Body of pancreas (tissue), 4 donors: ENCODE results near the gene NBPF1. TPM values are rescaled to one million over a fixed set of nuclear protein-coding genes. Genes with fewer than 3 reads are reported as not detected.
"Not testable (repeated sequence)": the region's sequence is repeated elsewhere in the genome, so short reads cannot be mapped to it uniquely, and the experiment has no call there.

Source experiments
- ATAC-seq: fragments of 150-250 bp; one replicate; pipeline ENCODE4 v1.9.1; 2016
- DNase-seq, 4 donors: peaks; one replicate each; pipeline ENCODE4 v3.0.0-alpha.2; 2019
- H3K27ac ChIP-seq, 4 donors: fragments of 200-600 bp; sonication (generic); 1 replicate in 3 of 4; 2 replicates in 1 of 4; pipeline versions ENCODE4 v1.5.1 to v1.6.1; 2016 to 2019; ENCODE audit warnings: mild to moderate bottlenecking in 1 of 4, mixed read lengths in 1 of 4, moderate library complexity in 1 of 4
- H3K27me3 ChIP-seq, 2 donors: fragments of 200-600 bp; sonication (generic); one replicate each; pipeline ENCODE4 v1.6.0; 2016; ENCODE audit warnings: mild to moderate bottlenecking in 1 of 2
- H3K36me3 ChIP-seq, 2 donors: fragments of 200-600 bp; sonication (generic); replicated peaks in 1 of 2; 2 replicates each; pipeline ENCODE4 v1.5.1; 2016; ENCODE audit warnings: low read depth in 2 of 2; ENCODE audit not compliant: insufficient read depth in 1 of 2
- H3K4me1 ChIP-seq: fragments of 200-600 bp; sonication (generic); one replicate; pipeline ENCODE4 v1.6.0; 2016
- H3K4me3 ChIP-seq, 2 donors: fragments of 200-600 bp; sonication (generic); 1 replicate in 1 of 2; 2 replicates in 1 of 2; pipeline ENCODE4 v1.5.1; 2016 to 2019
- H3K9me3 ChIP-seq, 3 donors: fragments of 200-600 bp; sonication (generic); 1 replicate in 2 of 3; 2 replicates in 1 of 3; pipeline ENCODE4 v1.5.1; 2016
- POLR2A ChIP-seq, 3 donors: fragments of 450-650 bp; IDR thresholded peaks; one replicate each; pipeline ENCODE4 v1.6.1; 2016; ENCODE audit warnings: antibody characterized with exemption in 3 of 3, mild to moderate bottlenecking in 2 of 3
- WGBS, 2 donors: methylation state at CpG; one replicate each; pipeline ENCODE4 v1.1.5; 2017; 5-methylcytosine and 5-hydroxymethylcytosine counted together
- intact Hi-C: fragments of 100-400 bp; cut with DNase I; formaldehyde crosslinking; loops from one replicate; pipeline ENCODE4 v1.15.1; 2023
- total RNA-seq, 2 donors: library from RNA; depleted of rRNA; stranded (reverse); fragments of >200 nt; gene quantifications; one replicate each; pipeline ENCODE4 v1.1.0, GENCODE V29; 2016
- TF ChIP-seq, protein P1 (sequence below), 7 experiments: fragments of 450-650 bp in 4 of 7; fragments of 200-600 bp in 3 of 7; sonication (generic) in 3 of 7; IDR thresholded peaks; one replicate each; pipeline ENCODE4 v1.5.1; 2016 to 2019; ENCODE audit warnings: antibody characterized with exemption in 7 of 7

The NBPF1 gene
- total RNA-seq, 2 donors from 2014 or later: 22.3 to 41.5 TPM

DNA sequence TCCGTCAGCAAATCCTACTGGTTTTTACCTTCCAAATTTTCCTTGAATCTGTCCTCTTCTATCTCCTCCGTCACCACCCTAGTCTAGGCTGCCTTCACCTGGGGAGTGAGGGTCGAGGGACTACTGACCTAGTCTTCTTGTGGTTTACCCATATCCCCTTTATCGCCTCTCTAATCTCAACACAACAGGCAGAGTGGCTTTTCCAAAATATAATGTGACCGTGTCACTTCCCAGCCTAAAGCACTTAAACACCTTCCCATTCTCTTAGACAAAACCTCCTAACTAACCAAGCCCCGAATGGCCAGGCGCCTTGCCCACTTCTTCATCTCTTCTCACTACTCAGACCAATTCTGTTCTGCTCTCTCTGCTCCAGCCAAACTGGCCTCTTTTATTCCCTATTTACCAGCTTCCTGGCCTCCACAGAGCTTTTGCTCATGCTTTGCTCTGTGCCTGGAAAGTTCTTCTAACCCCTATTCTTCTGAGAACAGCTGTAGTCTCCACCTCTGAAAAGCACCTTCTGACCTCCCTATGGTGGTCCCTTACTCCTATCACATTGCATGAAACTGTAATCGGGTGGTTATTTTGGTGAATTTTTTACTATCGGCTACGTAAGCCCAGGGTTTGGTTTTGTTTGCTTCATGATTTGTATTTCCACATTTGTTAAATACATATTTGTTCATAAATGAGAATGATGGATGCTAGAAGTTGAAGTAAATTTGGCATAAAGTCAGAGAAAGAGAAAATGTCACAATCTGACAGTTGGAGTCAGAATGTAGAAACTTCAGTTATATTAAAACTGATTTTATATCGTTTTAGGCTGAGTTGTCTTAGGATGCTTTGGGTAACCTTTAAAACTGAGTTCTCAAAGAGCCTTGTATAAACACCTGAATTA is 1.2 kb upstream of the NBPF1 start:
- no peak for TF ChIP-seq POLR2A (IDR thresholded peaks at IDR 0.05)
- TF ChIP-seq, protein P1, sequence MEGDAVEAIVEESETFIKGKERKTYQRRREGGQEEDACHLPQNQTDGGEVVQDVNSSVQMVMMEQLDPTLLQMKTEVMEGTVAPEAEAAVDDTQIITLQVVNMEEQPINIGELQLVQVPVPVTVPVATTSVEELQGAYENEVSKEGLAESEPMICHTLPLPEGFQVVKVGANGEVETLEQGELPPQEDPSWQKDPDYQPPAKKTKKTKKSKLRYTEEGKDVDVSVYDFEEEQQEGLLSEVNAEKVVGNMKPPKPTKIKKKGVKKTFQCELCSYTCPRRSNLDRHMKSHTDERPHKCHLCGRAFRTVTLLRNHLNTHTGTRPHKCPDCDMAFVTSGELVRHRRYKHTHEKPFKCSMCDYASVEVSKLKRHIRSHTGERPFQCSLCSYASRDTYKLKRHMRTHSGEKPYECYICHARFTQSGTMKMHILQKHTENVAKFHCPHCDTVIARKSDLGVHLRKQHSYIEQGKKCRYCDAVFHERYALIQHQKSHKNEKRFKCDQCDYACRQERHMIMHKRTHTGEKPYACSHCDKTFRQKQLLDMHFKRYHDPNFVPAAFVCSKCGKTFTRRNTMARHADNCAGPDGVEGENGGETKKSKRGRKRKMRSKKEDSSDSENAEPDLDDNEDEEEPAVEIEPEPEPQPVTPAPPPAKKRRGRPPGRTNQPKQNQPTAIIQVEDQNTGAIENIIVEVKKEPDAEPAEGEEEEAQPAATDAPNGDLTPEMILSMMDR (IDR thresholded peaks at IDR 0.05): no peak

DNA sequence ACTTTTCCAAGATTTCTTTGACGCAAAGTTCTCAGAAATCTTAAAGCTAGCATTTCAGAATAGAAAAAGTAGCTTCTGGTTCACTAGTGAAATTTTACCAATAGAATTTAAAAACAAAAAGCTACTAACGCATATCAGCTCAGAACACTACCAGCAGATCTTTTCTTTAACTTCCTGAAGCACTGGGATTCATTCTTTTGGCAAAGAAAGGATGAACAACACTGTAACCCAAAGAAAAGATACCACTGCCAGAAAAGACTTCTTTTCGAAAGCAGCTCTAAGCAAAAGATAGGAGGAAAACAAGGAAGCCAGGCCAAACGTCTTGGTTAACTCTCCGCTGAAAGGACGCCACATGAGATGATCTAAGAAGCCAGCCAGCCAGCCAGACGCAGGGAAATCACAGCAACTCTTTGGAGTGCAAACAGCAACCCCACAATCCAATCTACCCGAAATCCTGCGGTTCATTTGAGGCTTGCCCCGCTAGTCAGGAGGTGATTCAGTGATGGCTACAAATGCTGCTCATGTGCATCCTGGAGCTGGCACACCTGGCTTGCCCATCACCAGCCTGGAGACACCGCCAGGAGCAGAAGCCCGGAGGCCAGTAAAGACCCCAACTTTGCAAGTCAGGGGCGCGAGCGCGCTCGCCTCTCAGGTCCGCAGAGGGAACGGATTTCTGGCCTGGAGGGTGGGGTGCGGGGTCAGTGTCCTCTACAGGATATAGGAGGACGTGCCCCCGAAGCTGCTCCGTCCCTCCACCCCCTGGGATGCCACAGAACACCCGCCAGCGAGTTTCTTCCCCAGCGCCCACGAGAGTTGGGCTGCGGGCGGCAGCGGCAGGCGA is 812 bp downstream of the NBPF1 start:
- Histone ChIP-seq H3K4me1 (peaks cover 28% of the 10 kb centered on the region), H3K4me3 (peak overlapping the region; percentile 64 to 71), H3K27me3 (no peaks in the 10 kb centered on the region), H3K9me3 (no peaks in the 10 kb centered on the region), H3K36me3 (no peaks in the 10 kb centered on the region), H3K27ac (peak overlapping the region; percentile 34 to 70 (median 62))
- ATAC-seq: peak; percentile 13
- intact Hi-C loops: no loop called here
- TF ChIP-seq, protein P1 (IDR thresholded peaks at IDR 0.05): no peak
- TF ChIP-seq POLR2A (IDR thresholded peaks at IDR 0.05): no peak
- 4 to 5% methylated on average over 31 of the region's 31 CpGs for whole genome bisulfite sequencing, 2 donors
- DNase-seq: peak; percentile 49 to 74 (median 68)

More for the DNA sequence above, 1.2 kb upstream of the NBPF1 start:
- Histone ChIP-seq H3K4me1 (peaks cover 19% of the 10 kb centered on the region), H3K27ac (no peak overlapping the region), H3K36me3 (peaks cover 0 to 4% of the 10 kb centered on the region in 2 donors), H3K27me3 (no peaks in the 10 kb centered on the region), H3K4me3 (no peak overlapping the region), H3K9me3 (no peaks in the 10 kb centered on the region)
- WGBS, 2 donors: 53 to 55% methylated on average over 11 of the region's 11 CpGs
- DNase-seq: peak in 3 of 4 donors; percentile 7 to 29 (median 28)
- no peak for ATAC-seq
- intact Hi-C loops: no loop called here

DNA sequence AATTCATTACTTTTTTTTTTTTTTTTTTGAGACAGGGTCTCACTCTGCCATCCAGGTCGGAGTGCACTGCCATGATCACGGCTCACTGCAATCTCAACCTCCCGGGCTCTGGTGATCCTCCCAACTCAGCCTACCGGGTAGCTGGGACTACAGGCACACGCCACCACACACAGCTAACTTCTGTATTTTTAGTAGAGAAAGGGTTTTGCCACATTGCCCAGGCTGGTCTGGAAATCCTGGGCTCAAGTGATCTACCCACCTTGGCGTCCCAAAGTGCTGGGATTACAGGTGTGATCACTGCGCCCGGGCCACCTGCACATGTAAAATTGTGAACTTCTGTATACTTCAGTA is 1.4 kb downstream of the NBPF1 start:
- H3K36me3 ChIP-seq, intact Hi-C loops, H3K27me3 ChIP-seq, H3K4me3 ChIP-seq, ATAC-seq, H3K9me3 ChIP-seq, H3K27ac ChIP-seq: not testable (repeated sequence)
- H3K4me1 ChIP-seq: peaks cover 28% of the 10 kb centered on the region
- DNase-seq: peak in 3 of 4 donors; percentile 18 to 26 (median 18)
- WGBS, 2 donors: 81 to 83% methylated on average over 8 of the region's 8 CpGs

DNA sequence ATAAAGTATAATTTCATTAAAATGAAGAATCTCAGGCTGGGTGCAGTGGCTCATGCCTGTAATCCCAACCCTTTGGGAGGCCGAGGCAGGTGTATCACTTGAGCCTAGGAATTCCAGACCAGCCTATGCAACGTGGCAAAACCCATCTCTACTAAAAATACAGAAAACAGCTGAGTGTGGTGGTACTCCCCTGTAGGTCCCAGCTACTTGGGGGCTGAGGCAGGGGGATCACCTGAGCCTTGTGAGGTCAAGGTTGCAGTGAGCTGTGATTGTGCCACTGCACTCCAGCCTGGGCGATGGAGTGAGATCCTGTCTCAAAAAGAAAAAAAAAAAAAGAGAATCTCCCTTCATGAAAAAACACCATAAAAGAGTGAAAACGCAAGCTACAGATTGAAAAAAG is 2.2 kb downstream of the NBPF1 start:
- intact Hi-C loops, H3K9me3 ChIP-seq, H3K4me3 ChIP-seq, H3K36me3 ChIP-seq, H3K27me3 ChIP-seq, H3K27ac ChIP-seq, ATAC-seq: not testable (repeated sequence)
- WGBS, 2 donors: 77 to 85% methylated on average over 4 of the region's 4 CpGs
- peak in 1 of 4 donors; percentile 15 for DNase-seq
- peaks cover 28% of the 10 kb centered on the region for H3K4me1 ChIP-seq

DNA sequence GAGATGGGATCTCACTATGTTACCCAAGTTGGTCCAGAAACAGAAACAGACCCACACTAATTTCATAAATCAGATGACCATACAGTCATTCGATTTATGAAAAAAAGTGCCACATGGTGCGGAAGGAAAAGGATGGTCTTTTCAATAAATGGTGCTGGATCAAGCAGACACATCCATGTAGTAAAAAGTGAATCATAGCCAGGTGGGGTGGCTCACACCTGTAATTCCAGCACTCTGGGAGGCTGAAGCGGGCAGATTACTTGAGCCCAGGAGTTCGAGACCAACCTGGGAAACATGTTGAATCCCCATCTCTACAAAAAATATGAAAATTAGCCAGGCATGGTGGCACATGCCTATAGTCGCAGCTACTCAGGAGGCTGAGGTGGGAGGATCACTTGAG is 2.8 kb downstream of the NBPF1 start:
- 90 to 92% methylated on average over 5 of the region's 5 CpGs for WGBS, 2 donors
- intact Hi-C loops, H3K9me3 ChIP-seq, H3K36me3 ChIP-seq, ATAC-seq, DNase-seq, H3K4me3 ChIP-seq, H3K27ac ChIP-seq, H3K27me3 ChIP-seq: not testable (repeated sequence)
- peaks cover 28% of the 10 kb centered on the region for H3K4me1 ChIP-seq

DNA sequence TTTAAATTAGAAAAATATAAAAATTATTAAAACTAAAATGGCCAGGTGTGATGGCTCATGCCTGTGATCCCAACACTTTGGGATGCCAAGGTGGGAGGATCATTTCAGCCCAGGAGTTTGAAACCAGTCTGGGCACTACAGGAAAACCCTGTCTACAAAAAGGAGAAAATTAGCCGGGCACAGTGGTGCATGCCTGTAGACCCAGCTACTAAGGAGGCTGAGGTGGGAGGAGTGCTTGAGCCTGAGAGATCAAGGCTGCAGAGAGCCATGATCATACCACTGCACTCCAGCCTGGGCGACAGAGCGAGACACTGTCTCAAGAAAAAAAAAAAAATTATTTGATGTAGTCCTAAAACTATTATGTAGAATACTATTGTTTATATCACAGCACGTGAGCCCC is 3.6 kb downstream of the NBPF1 start:
- H3K36me3 ChIP-seq, H3K4me3 ChIP-seq, H3K27ac ChIP-seq, DNase-seq, ATAC-seq, H3K27me3 ChIP-seq, H3K9me3 ChIP-seq, intact Hi-C loops: not testable (repeated sequence)
- peaks cover 28% of the 10 kb centered on the region for H3K4me1 ChIP-seq
- TF ChIP-seq, protein P1 (IDR thresholded peaks at IDR 0.05): peak in 1 of 7 experiments; percentile 3
- 80 to 84% methylated on average over 4 of the region's 4 CpGs for WGBS, 2 donors
